PC-9 (cell line): ENCODE measurements around the gene TOMM20. TPM values are rescaled to one million over a fixed set of nuclear protein-coding genes. Genes with fewer than 3 reads are reported as not detected.
"Not testable (repeated sequence)": the region's sequence is repeated elsewhere in the genome, so short reads cannot be mapped to it uniquely, and the experiment has no call there.

ENCODE experiments used
- BruUV-seq: library from RNA; stranded (reverse); fragments of 400-500 nt; replicated peaks from 2 replicates; lab custom pipeline; 2021; lab: Mats Ljungman, UMichigan
- CTCF ChIA-PET: fragments of 300-600 bp; sonication (Branson Sonifier 250); formaldehyde crosslinking; loops from one replicate; lab custom pipeline; 2022; ENCODE audit warnings: antibody characterized with exemption; lab: Charles Lee
- POLR2A ChIA-PET: fragments of 300-600 bp; sonication (Branson Sonifier 250); formaldehyde crosslinking; loops from one replicate; lab custom pipeline; 2022; ENCODE audit warnings: antibody characterized with exemption; ENCODE audit not compliant: unreplicated experiment; lab: Charles Lee
- DNase-seq, 2 experiments: peaks; one replicate each; pipeline versions ENCODE4 v3.0.0 to v3.0.0-alpha.2; 2015 to 2022; ENCODE audit warnings: mixed read lengths in 1 of 2
- H2AFZ ChIP-seq: fragments of 200-600 bp; sonication (generic); 2 replicates; pipeline ENCODE4 v1.8.1; 2017; ENCODE audit warnings: antibody characterized with exemption
- H3F3A ChIP-seq: fragments of 200-600 bp; sonication (generic); 2 replicates; pipeline ENCODE4 v1.8.1; 2017; ENCODE audit warnings: antibody characterized with exemption, mild to moderate bottlenecking, low read depth; ENCODE audit not compliant: insufficient read depth
- H3K27ac ChIP-seq: fragments of 200-600 bp; sonication (generic); 2 replicates; pipeline ENCODE4 v1.6.1; 2016; ENCODE audit warnings: mixed run types
- H3K27me3 ChIP-seq: fragments of 200-600 bp; sonication (generic); 2 replicates; pipeline ENCODE4 v1.6.1; 2016; ENCODE audit warnings: low read depth, mixed run types; ENCODE audit not compliant: insufficient read depth
- H3K36me3 ChIP-seq: fragments of 200-600 bp; sonication (generic); 2 replicates; pipeline ENCODE4 v1.6.1; 2016; ENCODE audit warnings: low read depth, mixed run types
- H3K4me1 ChIP-seq: fragments of 200-600 bp; sonication (generic); replicated peaks from 2 replicates; pipeline ENCODE4 v1.6.1; 2016; ENCODE audit warnings: mixed run types; ENCODE audit not compliant: insufficient read depth
- H3K4me2 ChIP-seq: fragments of 200-600 bp; sonication (generic); 2 replicates; pipeline ENCODE4 v1.6.1; 2017; ENCODE audit warnings: mixed run types
- H3K4me3 ChIP-seq: fragments of 200-600 bp; sonication (generic); 2 replicates; pipeline ENCODE4 v1.6.1; 2016; ENCODE audit warnings: mixed run types
- H3K79me2 ChIP-seq: fragments of 200-600 bp; sonication (generic); 2 replicates; pipeline ENCODE4 v1.6.1; 2017; ENCODE audit warnings: low read depth, mixed run types
- H3K9me2 ChIP-seq: fragments of 200-600 bp; sonication (generic); 2 replicates; pipeline ENCODE4 v1.8.1; 2017; ENCODE audit warnings: mild to moderate bottlenecking; ENCODE audit not compliant: insufficient read depth
- H3K9me3 ChIP-seq: fragments of 200-600 bp; sonication (generic); 2 replicates; pipeline ENCODE4 v1.8.1; 2016; ENCODE audit warnings: low read depth; ENCODE audit not compliant: insufficient read depth
- H4K20me1 ChIP-seq: fragments of 200-600 bp; sonication (generic); 2 replicates; pipeline ENCODE4 v1.8.1; 2017; ENCODE audit not compliant: insufficient read depth
- EZH2 ChIP-seq: fragments of 200-600 bp; sonication (generic); IDR thresholded peaks from 2 replicates; pipeline ENCODE4 v1.8.0; 2017; ENCODE audit warnings: antibody characterized with exemption, low read depth
- intact Hi-C: fragments of 100-400 bp; cut with micrococcal nuclease; formaldehyde crosslinking; loops from one replicate; pipeline ENCODE4 v1.10.0; 2022; ENCODE audit not compliant: unreplicated experiment
- total RNA-seq: library from RNA; stranded (reverse); gene quantifications from 2 replicates; pipeline ENCODE4 v1.2.3, GENCODE V29; 2021
- TF ChIP-seq, protein P1 (sequence below): fragments of 200-600 bp; sonication (generic); conservative IDR thresholded peaks from 2 replicates; pipeline ENCODE4 v1.6.1; 2017; ENCODE audit warnings: mixed run types, antibody characterized with exemption, mild to moderate bottlenecking, moderate library complexity

Gene TOMM20
- total RNA-seq, 1 experiment from 2014 or later, result 165 TPM

DNA sequence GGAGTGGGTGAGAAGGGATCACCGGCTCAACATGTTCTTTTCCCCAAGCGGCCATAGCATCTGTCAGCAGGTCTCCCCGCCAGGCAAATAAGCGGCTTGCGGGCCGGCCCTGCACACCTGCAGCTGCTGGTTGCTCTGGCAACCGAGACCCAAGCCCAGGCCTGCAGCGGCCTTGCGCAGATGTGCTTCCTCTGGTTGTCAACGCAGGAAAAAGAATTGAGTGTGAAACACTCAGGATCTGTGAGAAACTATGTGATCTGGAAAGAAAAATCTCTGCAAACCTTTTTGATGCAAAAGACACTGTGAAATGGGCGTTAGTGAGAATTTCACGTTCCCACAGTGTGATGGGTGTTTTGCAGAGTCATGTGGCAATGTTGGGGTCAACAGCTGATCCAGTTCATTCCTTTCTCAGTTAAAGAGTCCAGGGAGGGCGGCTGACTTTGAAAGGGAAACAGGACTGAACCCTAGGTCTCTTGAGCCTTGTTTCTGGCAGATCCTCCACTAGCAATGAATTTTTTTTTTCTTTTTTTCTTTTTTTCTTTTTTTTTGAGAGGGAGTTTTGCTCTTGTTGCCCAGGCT is 28.4 kb downstream of the TOMM20 start:
- peaks cover 24% of the 10 kb centered on the region for H3F3A ChIP-seq
- H4K20me1 ChIP-seq, result no peaks in the 10 kb centered on the region
- no peak overlapping the region for H2AFZ ChIP-seq
- ChIA-PET CTCF (no interaction called here), POLR2A (no interaction called here)
- no peak for DNase-seq
- H3K27ac ChIP-seq, result no peak overlapping the region
- no peak overlapping the region for H3K4me3 ChIP-seq
- H3K79me2 ChIP-seq, result no peaks in the 10 kb centered on the region
- BruUV-seq, result no TSS peak
- no peaks in the 10 kb centered on the region for H3K36me3 ChIP-seq
- H3K9me3 ChIP-seq, result no peaks in the 10 kb centered on the region
- TF ChIP-seq, protein P1, sequence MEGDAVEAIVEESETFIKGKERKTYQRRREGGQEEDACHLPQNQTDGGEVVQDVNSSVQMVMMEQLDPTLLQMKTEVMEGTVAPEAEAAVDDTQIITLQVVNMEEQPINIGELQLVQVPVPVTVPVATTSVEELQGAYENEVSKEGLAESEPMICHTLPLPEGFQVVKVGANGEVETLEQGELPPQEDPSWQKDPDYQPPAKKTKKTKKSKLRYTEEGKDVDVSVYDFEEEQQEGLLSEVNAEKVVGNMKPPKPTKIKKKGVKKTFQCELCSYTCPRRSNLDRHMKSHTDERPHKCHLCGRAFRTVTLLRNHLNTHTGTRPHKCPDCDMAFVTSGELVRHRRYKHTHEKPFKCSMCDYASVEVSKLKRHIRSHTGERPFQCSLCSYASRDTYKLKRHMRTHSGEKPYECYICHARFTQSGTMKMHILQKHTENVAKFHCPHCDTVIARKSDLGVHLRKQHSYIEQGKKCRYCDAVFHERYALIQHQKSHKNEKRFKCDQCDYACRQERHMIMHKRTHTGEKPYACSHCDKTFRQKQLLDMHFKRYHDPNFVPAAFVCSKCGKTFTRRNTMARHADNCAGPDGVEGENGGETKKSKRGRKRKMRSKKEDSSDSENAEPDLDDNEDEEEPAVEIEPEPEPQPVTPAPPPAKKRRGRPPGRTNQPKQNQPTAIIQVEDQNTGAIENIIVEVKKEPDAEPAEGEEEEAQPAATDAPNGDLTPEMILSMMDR, result no peak
- TF ChIP-seq EZH2, result no peak
- H3K4me2 ChIP-seq, result no peak overlapping the region
- intact Hi-C loops, result loop anchor here (5.0 kb wide), 1 partner anchor 402 kb away; the partner anchor contains the start of gene B3GALNT2
- no peaks in the 10 kb centered on the region for H3K4me1 ChIP-seq
- no peaks in the 10 kb centered on the region for H3K9me2 ChIP-seq
- H3K27me3 ChIP-seq, result no peaks in the 10 kb centered on the region

DNA sequence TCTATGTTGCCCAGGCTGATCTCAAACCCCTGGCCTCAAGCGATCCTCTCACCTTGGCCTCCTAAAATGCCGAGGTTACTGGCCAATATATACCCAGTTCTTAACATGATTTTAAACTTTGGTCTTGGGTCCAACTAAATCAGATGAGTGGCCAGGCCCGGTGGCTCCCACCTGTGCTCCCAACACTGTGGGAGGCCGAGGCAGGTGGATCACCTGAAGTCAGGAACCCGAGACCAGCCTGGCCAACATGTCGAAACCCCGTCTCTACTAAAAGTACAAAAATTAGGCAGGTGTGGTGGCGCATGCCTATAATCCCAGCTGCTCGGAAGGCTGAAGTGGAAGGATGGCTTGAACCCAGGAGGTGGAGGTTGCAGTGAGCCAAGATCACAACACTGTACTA is 29.6 kb downstream of the TOMM20 start:
- no peak overlapping the region for H3K4me2 ChIP-seq
- DNase-seq, result no peak
- H3K27ac ChIP-seq, result no peak overlapping the region
- no peaks in the 10 kb centered on the region for H3K36me3 ChIP-seq
- no peaks in the 10 kb centered on the region for H3K27me3 ChIP-seq
- CTCF ChIA-PET, result no interaction called here
- no peak for TF ChIP-seq EZH2
- TF ChIP-seq, protein P1, result no peak
- no peaks in the 10 kb centered on the region for H3K4me1 ChIP-seq
- peaks cover 14% of the 10 kb centered on the region for H3F3A ChIP-seq
- H3K79me2 ChIP-seq, result no peaks in the 10 kb centered on the region
- H2AFZ ChIP-seq, result no peak overlapping the region
- no peaks in the 10 kb centered on the region for H3K9me2 ChIP-seq
- no peak overlapping the region for H3K4me3 ChIP-seq
- no peaks in the 10 kb centered on the region for H3K9me3 ChIP-seq
- no TSS peak for BruUV-seq
- intact Hi-C loops, result loop anchor here (10.0 kb wide), 2 partner anchors 724 to 876 kb away; partner anchors contain the start of gene COA6
- H4K20me1 ChIP-seq, result no peaks in the 10 kb centered on the region
- POLR2A ChIA-PET, result no interaction called here

DNA sequence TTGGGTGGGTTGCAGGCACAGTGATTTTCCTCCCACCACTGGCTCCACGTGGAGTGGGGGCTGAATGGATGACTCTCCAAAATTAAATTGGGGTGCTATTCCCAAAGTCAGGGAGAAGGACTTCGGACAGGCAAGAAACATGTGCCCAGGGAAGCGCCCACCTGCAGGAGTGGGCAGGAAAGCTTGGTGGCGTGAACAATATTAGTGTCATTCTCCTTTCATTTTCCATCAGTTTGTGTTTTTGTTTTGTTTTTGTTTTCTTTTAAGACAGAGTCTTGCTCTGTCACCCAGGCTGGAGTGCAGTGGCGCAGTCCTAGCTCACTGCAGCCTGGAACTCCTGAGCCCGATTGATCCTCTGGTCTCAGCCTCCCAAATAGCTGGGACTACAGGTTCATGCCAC is 30.1 kb downstream of the TOMM20 start:
- CTCF ChIA-PET, result no interaction called here
- Histone ChIP-seq H3F3A (peaks cover 13% of the 10 kb centered on the region; the same call in 1 of the 2 replicates), H3K9me2 (no peaks in the 10 kb centered on the region), H3K79me2 (no peaks in the 10 kb centered on the region), H3K36me3 (no peaks in the 10 kb centered on the region), H3K27ac (no peak overlapping the region), H4K20me1 (no peaks in the 10 kb centered on the region), H3K27me3 (no peaks in the 10 kb centered on the region), H3K4me2 (no peak overlapping the region), H2AFZ (no peak overlapping the region), H3K9me3 (no peaks in the 10 kb centered on the region), H3K4me3 (no peak overlapping the region), H3K4me1 (no peaks in the 10 kb centered on the region)
- TF ChIP-seq, protein P1, result no peak
- no peak for TF ChIP-seq EZH2
- no peak for DNase-seq
- POLR2A ChIA-PET, result interaction anchor here (0.5 kb wide), 1 partner anchor 27 kb away, joined by 6 read pairs; no protein-coding TSS in a partner anchor
- BruUV-seq, result no TSS peak
- intact Hi-C loops, result loop anchor here (10.0 kb wide), 2 partner anchors 724 to 876 kb away; partner anchors contain the start of gene COA6

DNA sequence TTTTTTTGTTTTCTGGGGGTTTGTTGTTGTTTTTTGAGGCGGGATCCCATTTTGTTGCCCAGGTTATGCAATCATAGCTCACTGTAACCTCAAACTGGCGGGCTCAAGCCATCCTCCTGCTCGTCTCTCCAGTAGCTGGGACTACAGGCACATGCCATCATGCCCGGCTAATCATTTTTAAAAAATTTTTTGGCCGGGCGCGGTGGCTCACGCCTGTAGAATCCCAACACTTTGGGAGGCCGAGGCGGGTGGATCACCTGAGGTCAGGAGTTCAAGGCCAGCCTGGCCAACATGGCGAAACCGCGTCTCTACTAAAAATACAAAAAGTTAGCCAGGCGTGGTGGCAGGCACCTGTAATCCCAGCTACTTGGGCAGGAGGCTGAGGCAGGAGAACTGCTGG is 31.1 kb downstream of the TOMM20 start:
- H3K4me1 ChIP-seq, H3K9me3 ChIP-seq, H3K36me3 ChIP-seq, DNase-seq, POLR2A ChIA-PET, H3K27me3 ChIP-seq, H3K27ac ChIP-seq, H3K4me2 ChIP-seq, H2AFZ ChIP-seq, H3K79me2 ChIP-seq, CTCF ChIA-PET, H3K9me2 ChIP-seq, H4K20me1 ChIP-seq, H3K4me3 ChIP-seq, BruUV-seq: not testable (repeated sequence)
- peaks cover 13% of the 10 kb centered on the region; the same call in 1 of the 2 replicates for H3F3A ChIP-seq
- intact Hi-C loops, result loop anchor here (10.0 kb wide), 2 partner anchors 723 to 877 kb away; partner anchors contain the start of gene COA6
